GM19455 (cell line): Measurements from ENCODE around the gene CSMD2.

Experiments
- ATAC-seq: cut with Tn5 transposase; IDR thresholded peaks from one replicate; pipeline ENCODE4 v1.9.1; 2021; ENCODE audit not compliant: unreplicated experiment

CSMD2 gene

GRCh38 chr1:33721301-33721815 lies 443.7 kb downstream of the CSMD2 start:
- no peak for ATAC-seq

GRCh38 chr1:33719771-33720670 lies 445.0 kb downstream of the CSMD2 start:
- ATAC-seq = no peak

- ATAC-seq = no peak
These were observed 445.7 kb downstream of the CSMD2 start for GRCh38 chr1:33719326-33719725.

DNA sequence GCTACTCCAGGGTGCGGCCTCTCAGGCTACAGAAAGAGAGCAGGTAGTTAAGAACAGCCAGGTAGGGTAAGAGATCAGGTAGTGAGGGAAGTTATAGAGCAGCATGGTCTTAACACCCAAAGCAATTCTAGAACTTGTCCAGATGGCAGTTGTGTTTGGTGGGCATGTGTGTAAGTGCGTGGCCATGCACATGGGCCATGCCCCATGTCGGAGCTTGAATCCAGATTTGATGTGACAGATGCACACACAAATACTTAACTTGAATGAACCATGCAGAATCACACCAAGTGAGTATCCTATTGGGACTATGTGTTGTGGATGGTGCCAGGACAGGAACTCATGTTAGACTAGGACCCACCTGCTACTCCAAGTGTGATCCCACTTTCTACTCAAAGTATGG lies 446.8 kb downstream of the CSMD2 start:
- ATAC-seq = no peak

GRCh38 chr1:33716976-33717688 lies 447.9 kb downstream of the CSMD2 start:
- ATAC-seq = no peak

DNA sequence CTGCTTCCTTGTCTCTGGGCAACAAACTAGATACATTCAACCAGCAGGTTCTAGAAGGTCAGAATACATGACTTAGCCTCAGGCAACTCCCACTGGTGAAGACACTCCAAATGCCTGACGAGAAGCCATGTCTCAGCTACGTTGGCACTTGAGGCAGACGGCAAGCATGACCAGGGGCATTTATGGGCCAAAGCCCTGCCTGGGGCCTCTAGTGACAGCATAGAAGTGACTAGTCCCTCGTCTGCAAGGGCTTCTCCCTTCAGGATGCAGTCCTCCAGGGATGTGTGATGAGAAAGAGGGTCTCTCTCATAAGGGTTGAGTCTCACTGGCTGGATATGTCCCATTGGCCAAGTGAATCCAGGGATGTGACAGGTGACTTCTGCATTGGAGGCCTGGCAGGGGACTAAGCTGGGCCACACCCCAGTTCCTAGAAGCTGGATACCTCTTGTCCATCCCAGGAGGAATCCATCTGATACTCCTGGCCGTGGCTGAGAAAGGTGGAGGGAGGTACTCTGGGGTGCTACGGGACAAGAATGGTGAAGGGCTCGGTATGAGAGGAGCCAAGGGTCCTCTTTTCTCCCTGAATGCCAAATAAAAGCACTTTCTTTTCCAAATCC lies 449.7 kb downstream of the CSMD2 start:
- no peak for ATAC-seq

GRCh38 chr1:33714421-33714820 lies 450.6 kb downstream of the CSMD2 start:
- no peak for ATAC-seq

DNA sequence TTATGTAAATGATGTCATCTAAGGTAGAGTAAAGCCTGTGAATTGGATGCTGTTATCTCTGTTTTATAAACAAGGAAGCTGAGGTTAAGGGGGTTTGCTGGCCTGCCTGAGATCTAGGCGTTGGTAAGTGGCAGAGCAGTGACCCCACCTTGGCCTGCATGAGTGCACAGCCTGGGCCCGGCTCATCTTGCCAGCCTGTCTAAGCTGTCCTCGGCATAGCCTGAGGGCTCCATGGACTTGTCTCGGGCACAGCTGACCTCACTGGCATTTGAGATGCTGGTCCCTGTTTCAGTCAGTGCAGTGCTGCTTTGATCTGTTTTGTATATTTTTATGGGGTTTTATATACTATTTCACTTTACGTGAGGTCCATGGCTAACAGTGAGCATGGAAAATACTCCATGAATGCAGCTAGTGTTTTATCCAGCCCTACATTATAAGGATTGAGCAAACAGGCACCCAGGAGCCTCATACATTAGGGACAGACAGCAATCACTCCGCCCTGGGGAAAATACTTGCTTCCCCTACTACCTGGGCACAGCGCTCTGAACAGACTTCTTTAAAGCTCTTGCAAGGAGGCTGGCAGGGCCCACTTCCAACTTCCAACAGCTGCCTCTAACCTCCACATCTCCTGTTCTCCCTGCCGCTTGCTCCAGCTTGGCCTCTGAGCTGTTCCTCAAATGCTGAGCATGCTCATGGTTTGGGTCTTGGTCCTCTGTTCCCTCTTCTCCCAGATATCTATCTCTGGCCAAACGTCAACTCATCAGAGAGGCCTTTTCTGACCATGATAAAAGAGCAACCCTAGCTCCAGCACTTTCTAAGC lies 451.8 kb downstream of the CSMD2 start:
- ATAC-seq = no peak

GRCh38 chr1:33712186-33712585 lies 452.8 kb downstream of the CSMD2 start:
- ATAC-seq = no peak

DNA sequence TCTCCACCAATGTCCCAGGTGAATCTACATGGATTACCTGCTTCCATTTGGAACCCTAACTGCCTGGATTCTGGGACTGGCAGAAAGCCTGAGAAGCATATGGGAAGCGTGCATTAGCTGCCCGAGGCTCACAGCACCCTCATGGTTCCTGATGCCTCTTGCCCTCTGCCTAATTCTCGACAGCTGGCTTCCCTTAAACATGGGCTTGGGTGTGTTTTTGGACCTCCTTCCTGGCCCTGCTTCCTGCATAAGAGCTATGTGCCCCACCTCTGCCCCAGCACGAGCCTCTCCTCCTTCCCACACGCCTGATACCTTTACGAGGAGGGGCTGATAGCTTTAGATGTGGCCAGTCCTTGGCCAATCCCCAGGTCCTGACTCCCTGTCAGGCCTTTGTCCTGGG lies 453.5 kb downstream of the CSMD2 start:
- no peak for ATAC-seq

DNA sequence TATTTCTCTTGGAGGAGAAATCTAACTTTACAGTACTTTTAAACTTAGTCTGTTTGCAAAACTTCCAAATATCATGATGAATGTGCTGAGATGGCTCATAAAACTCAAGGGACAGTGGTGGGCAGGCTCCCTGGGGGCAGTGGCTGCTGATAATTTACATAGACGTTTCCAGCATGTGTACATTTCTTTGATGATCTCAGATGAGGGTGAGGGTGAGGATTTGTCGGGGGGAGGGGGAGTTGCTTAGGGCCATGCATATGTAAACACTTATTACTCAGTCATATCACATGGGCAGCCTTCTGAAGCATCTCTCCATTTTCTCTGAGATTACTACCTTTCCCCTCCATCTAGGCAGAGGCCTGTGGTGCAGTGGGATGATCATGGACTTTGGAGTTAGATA lies 454.1 kb downstream of the CSMD2 start:
- ATAC-seq = no peak

GRCh38 chr1:33709783-33710718 lies 455.0 kb downstream of the CSMD2 start:
- no peak for ATAC-seq

GRCh38 chr1:33709174-33709782 lies 455.8 kb downstream of the CSMD2 start:
- no peak for ATAC-seq

- no peak for ATAC-seq
These were observed 458.3 kb downstream of the CSMD2 start for GRCh38 chr1:33706634-33707255.

GRCh38 chr1:33703464-33703863 lies 461.6 kb downstream of the CSMD2 start:
- ATAC-seq = no peak

DNA sequence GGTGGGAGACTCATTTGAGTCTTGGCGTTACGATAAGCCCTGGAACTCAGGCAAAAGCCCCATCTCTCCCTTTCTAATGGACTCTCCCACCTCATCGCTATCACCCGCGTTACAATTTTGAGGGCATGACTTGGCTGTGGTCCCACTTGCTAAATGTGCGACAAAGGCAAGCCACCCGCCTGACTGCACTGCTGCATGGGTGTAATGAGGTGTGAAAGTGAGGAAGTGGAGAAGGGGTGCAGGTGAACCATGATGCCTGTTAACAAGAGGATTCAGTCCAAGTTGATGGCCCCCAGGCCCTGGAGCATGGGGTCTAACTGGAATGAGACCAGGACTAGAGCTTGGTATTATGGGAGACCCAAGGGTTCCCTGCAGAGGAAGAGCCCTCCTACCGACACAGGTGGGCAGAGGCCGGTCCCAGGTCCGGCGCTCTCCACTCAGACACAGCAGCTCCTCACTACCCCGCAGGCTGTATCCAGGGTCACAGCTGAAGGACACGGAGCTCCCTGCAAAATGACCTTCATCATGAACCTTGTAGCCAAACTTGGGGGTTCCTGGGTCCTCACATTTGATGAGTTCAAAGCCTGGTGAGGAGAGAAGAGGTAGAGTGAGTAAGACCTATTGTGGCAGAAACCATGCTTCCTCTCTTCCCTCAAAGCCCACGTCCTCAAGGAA lies 466.5 kb downstream of the CSMD2 start:
- ATAC-seq = no peak

DNA sequence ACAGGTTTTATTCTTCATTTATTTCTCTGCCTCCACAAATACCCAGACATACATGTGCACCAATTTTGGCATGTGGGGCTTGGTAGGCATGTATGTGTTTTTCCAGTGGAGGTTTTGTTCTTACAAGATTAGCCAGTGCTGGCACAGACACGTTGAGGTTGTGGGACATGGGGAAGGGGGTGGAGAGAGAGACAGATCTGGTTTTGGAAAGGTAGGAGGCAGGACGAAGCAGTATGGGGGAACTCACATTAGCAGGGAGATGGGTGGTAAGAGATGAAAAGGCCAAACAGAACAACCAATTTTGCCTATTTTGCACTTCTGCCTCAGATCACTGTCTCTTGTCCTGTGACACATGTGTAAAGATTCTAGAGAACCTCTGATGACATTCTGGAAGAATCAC lies 467.2 kb downstream of the CSMD2 start:
- no peak for ATAC-seq

- ATAC-seq = no peak
These were observed 468.1 kb downstream of the CSMD2 start for GRCh38 chr1:33696962-33697361.
